HFFc6 (cell line): ENCODE measurements around the gene CRISP1. TPM values are rescaled to one million over a fixed set of nuclear protein-coding genes. Genes with fewer than 3 reads are reported as not detected.
"Not testable (repeated sequence)": the region's sequence is repeated elsewhere in the genome, so short reads cannot be mapped to it uniquely, and the experiment has no call there.

ENCODE experiments used
- DNase-seq: peaks from one replicate; pipeline ENCODE4 v3.0.0-alpha.2; 2018
- H3K27ac Mint-ChIP-seq: 2 replicates; pipeline ENCODE4 v1.8.0; 2020; ENCODE audit warnings: mild to moderate bottlenecking, mixed read lengths
- H3K27me3 Mint-ChIP-seq: 2 replicates; pipeline ENCODE4 v1.8.0; 2021; ENCODE audit warnings: mild to moderate bottlenecking, moderate library complexity, mixed read lengths; ENCODE audit not compliant: insufficient read depth
- H3K36me3 Mint-ChIP-seq: 2 replicates; pipeline ENCODE4 v1.8.0; 2021; ENCODE audit warnings: low read depth, mixed read lengths
- H3K4me1 Mint-ChIP-seq: 2 replicates; pipeline ENCODE4 v1.8.0; 2020; ENCODE audit warnings: low read depth, mixed read lengths
- H3K4me3 Mint-ChIP-seq: 2 replicates; pipeline ENCODE4 v1.8.0; 2020; ENCODE audit warnings: mild to moderate bottlenecking, moderate library complexity, mixed read lengths
- H3K9me3 Mint-ChIP-seq: 2 replicates; pipeline ENCODE4 v1.8.0; 2020; ENCODE audit warnings: mild to moderate bottlenecking, mixed read lengths
- total RNA-seq, 6 experiments: library from RNA; stranded (reverse); fragmentation: NEBNext Ultra II Directional; extraction: Animal tissue kit (Norgen Biotek cat#: 25700); gene quantifications; 2 replicates in 1 of 6; 3 replicates in 5 of 6; pipeline ENCODE4 v1.2.3, GENCODE V29; 2021
- TF ChIP-seq, protein P1 (sequence below): fragments of 200-600 bp; sonication (generic); IDR thresholded peaks from 2 replicates; pipeline ENCODE4 v1.5.0; 2021; ENCODE audit warnings: antibody characterized with exemption, mild to moderate bottlenecking

The CRISP1 gene
- total RNA-seq, 6 experiments from 2014 or later, result not detected

DNA sequence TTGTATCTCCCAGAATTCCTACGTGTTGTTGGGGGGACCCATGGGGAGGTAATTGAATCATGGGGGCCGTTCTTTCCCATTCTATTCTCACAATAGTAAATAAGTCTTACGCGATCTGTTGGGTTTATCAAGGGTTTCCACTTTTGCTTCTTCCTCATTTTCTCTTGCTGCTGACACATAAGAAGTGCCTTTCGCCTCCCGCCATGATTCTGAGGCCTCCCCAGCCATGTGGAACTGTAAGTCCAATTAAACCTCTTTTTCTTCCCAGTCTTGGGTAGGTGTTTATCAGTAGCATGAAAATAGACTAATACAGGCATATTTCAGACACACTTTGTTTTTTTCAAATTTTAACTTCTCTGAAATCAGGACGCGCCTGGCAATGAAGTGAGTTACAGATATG lies 64.8 kb downstream of the CRISP1 start:
- no peak for DNase-seq
- Mint-ChIP-seq H3K9me3 (peaks cover 40% of the 10 kb centered on the region), H3K27ac (no peak overlapping the region), H3K27me3 (no peaks in the 10 kb centered on the region; the same call in 1 of the 2 replicates), H3K4me3 (no peak overlapping the region), H3K4me1 (no peaks in the 10 kb centered on the region), H3K36me3 (no peaks in the 10 kb centered on the region)
- TF ChIP-seq, protein P1, sequence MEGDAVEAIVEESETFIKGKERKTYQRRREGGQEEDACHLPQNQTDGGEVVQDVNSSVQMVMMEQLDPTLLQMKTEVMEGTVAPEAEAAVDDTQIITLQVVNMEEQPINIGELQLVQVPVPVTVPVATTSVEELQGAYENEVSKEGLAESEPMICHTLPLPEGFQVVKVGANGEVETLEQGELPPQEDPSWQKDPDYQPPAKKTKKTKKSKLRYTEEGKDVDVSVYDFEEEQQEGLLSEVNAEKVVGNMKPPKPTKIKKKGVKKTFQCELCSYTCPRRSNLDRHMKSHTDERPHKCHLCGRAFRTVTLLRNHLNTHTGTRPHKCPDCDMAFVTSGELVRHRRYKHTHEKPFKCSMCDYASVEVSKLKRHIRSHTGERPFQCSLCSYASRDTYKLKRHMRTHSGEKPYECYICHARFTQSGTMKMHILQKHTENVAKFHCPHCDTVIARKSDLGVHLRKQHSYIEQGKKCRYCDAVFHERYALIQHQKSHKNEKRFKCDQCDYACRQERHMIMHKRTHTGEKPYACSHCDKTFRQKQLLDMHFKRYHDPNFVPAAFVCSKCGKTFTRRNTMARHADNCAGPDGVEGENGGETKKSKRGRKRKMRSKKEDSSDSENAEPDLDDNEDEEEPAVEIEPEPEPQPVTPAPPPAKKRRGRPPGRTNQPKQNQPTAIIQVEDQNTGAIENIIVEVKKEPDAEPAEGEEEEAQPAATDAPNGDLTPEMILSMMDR, result no peak

DNA sequence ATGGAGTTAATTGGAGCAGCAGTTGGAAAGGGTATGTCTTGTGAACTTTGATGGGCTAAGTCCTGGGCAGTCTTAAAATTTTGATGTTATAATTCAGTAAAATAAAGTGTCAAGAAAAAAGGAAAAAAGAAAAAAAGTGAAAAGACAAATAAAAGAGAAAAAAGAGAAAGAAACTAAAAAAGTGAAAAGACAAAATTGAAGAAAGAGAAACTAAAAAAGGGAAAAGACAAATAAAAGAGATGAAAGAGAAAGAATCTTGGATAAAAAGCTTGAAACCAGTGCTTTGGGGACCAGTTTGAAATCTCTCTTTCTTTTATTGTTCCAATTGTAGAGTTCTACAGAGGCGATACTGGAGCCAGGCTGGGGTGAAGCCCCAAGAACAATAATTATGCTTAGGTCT lies 67.2 kb downstream of the CRISP1 start:
- no peaks in the 10 kb centered on the region for H3K4me1 Mint-ChIP-seq
- H3K36me3 Mint-ChIP-seq, result no peaks in the 10 kb centered on the region
- TF ChIP-seq, protein P1, result no peak
- H3K27ac Mint-ChIP-seq, result no peak overlapping the region
- H3K4me3 Mint-ChIP-seq, result no peak overlapping the region
- peaks cover 20% of the 10 kb centered on the region for H3K9me3 Mint-ChIP-seq
- no peak for DNase-seq
- H3K27me3 Mint-ChIP-seq, result no peaks in the 10 kb centered on the region

DNA sequence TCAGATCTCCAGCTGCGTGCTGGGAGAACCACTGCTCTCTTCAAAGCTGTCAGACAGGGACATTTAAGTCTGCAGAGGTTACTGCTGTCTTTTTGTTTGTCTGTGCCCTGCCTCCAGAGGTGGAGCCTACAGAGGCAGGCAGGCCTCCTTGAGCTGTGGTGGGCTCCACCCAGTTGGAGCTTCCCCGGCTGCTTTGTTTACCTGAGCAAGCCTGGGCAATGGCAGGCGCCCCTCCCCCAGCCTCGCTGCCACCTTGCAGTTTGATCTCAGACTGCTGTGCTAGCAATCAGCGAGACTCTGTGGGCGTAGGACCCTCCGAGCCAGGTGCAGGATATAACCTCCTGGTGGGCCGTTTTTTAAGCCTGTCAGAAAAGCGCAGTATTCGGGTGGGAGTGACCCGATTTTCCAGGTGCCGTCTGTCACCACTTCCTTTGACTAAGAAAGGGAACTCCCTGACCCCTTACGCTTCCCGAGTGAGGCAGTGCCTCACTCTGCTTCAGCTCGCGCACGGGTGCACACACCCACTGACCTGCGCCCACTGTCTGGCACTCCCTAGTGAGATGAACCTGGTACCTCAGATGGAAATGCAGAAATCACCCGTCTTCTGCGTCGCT lies 69.4 kb downstream of the CRISP1 start:
- H3K9me3 Mint-ChIP-seq, result peaks cover 12% of the 10 kb centered on the region; the same call in 1 of the 2 replicates
- H3K4me1 Mint-ChIP-seq, DNase-seq, H3K36me3 Mint-ChIP-seq, H3K27me3 Mint-ChIP-seq, H3K27ac Mint-ChIP-seq, H3K4me3 Mint-ChIP-seq: not testable (repeated sequence)

DNA sequence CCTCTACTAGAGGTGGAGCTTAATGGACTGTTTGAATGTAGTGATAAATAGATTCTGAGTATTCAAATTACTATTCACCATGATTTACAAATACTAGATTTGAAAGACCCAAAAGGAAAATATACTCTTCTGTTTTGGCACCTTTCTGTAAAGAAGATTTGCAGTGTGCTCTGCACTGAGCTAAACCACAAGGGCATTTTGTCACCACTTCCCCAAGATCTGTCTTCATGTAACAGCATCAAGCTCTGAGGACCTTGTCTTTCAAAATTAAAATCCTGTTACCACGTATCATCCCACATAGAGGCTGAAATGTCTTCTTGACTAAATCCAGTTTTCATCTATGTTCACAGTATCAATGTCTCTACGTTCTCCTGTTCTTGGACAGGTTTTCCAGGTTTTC lies 76.0 kb downstream of the CRISP1 start:
- no peaks in the 10 kb centered on the region for H3K27me3 Mint-ChIP-seq
- no peaks in the 10 kb centered on the region for H3K36me3 Mint-ChIP-seq
- no peak for DNase-seq
- no peak overlapping the region for H3K4me3 Mint-ChIP-seq
- H3K4me1 Mint-ChIP-seq, result no peaks in the 10 kb centered on the region
- peaks cover 15% of the 10 kb centered on the region for H3K9me3 Mint-ChIP-seq
- H3K27ac Mint-ChIP-seq, result no peak overlapping the region
- TF ChIP-seq, protein P1, result no peak

DNA sequence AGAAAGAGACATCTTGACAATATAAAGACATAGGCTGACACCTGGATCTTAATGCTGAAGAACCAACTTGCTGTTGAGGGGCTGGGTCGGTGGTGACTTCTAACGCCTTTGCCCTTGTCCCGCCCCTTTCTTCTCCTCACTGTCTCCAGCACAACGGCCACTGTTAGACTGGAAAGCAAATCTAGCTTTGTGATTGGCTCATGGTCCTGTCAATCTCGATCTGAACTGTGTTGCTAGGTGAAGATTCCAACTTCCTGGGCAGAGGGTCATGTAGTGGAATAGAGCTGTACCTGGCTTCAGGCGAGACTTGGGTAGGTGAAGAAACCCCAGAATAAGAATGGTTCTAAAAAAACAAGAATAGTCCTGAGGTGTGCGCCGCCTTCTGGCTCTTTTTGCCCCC lies 79.2 kb downstream of the CRISP1 start, which contains the start of gene PGK2:
PGK2 (minus strand) TSS at position 110 of the 400 bp plus-strand sequence; CDS start at position 12, 98 bp downstream.
- Mint-ChIP-seq H3K4me1 (no peaks in the 10 kb centered on the region), H3K27me3 (no peaks in the 10 kb centered on the region), H3K9me3 (peaks cover 31% of the 10 kb centered on the region), H3K36me3 (no peaks in the 10 kb centered on the region), H3K27ac (no peak within 1 kb of the TSS), H3K4me3 (no peak within 1 kb of the TSS)
- no peak for DNase-seq
- TF ChIP-seq, protein P1, result no peak

DNA sequence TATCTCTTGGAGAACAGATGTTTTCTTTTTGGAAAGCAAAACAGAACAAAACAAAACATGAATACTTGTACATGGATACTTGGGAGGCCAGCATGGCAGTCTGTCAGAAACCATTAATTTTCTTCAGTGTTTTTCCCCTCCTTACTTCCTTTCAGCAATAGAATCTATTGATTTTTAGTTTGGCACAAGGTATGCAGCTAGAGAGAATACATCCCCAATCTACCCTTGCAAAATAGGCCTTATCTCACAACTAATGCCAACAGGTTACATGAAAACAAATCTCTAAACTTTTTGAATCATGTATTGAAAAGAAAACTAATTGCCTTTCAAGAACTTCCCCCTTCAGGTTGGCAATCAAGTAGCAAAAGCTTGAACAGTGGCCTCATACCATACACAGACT lies 82.1 kb downstream of the CRISP1 start:
- Mint-ChIP-seq H3K27ac (no peak overlapping the region), H3K4me1 (no peaks in the 10 kb centered on the region), H3K27me3 (no peaks in the 10 kb centered on the region), H3K4me3 (no peak overlapping the region), H3K9me3 (peaks cover 33% of the 10 kb centered on the region), H3K36me3 (no peaks in the 10 kb centered on the region)
- no peak for DNase-seq
- TF ChIP-seq, protein P1, result no peak

Other genes starting within 250 kb of the CRISP1 start
- not detected for gene RHAG, start 229.7 kb downstream of the CRISP1 start, total RNA-seq
- not detected for gene CRISP2, start 153.0 kb downstream of the CRISP1 start, total RNA-seq
- not detected for gene CRISP3, start 122.1 kb downstream of the CRISP1 start, total RNA-seq
- not detected for gene PGK2, start 79.2 kb downstream of the CRISP1 start, total RNA-seq
- gene DEFB114, start 97.6 kb upstream of the CRISP1 start, total RNA-seq, result not detected
- gene DEFB113, start 103.1 kb upstream of the CRISP1 start, total RNA-seq, result not detected
- not detected for gene DEFB110, start 155.5 kb upstream of the CRISP1 start, total RNA-seq
- gene DEFB112, start 183.4 kb upstream of the CRISP1 start, total RNA-seq, result not detected